Hematopoietic multipotent progenitor cell treated with erythropoietin and hydrocortisone succinate and interleukin-3 and kit ligand, for 8 days (in vitro differentiated cells): ENCODE measurements around the gene ASCL1.

Source experiments
- DNase-seq: peaks from one replicate; pipeline ENCODE4 v3.0.0-alpha.2; 2015

Gene ASCL1

GRCh38 chr12:102990419-102990818, 32.9 kb downstream of the ASCL1 start:
- DNase-seq: no peak

GRCh38 chr12:102992297-102992696, 34.8 kb downstream of the ASCL1 start:
- no peak for DNase-seq

- DNase-seq: no peak
These were observed 35.2 kb downstream of the ASCL1 start for GRCh38 chr12:102992720-102993119.

GRCh38 chr12:102993537-102993936, 36.1 kb downstream of the ASCL1 start:
- no peak for DNase-seq

- DNase-seq: no peak
These were observed 37.9 kb downstream of the ASCL1 start for GRCh38 chr12:102995372-102995771.
